ENCODE results near the gene NADSYN1. TPM values are rescaled to one million over a fixed set of nuclear protein-coding genes. Genes with fewer than 3 reads are reported as not detected.
A peak's percentile ranks its signal among the peaks of the same experiment; 100 is the strongest.

Gene NADSYN1
- total and polyA plus RNA-seq, 2 of the 13 experiments (the other 11 are each of a cell fraction or from before 2014, with no cell fraction given) = 35.7 to 51.5 TPM

GRCh38 chr11:71453037-71453917 lies at the start of gene NADSYN1 (continued):
- TF ChIP-seq, protein P1, sequence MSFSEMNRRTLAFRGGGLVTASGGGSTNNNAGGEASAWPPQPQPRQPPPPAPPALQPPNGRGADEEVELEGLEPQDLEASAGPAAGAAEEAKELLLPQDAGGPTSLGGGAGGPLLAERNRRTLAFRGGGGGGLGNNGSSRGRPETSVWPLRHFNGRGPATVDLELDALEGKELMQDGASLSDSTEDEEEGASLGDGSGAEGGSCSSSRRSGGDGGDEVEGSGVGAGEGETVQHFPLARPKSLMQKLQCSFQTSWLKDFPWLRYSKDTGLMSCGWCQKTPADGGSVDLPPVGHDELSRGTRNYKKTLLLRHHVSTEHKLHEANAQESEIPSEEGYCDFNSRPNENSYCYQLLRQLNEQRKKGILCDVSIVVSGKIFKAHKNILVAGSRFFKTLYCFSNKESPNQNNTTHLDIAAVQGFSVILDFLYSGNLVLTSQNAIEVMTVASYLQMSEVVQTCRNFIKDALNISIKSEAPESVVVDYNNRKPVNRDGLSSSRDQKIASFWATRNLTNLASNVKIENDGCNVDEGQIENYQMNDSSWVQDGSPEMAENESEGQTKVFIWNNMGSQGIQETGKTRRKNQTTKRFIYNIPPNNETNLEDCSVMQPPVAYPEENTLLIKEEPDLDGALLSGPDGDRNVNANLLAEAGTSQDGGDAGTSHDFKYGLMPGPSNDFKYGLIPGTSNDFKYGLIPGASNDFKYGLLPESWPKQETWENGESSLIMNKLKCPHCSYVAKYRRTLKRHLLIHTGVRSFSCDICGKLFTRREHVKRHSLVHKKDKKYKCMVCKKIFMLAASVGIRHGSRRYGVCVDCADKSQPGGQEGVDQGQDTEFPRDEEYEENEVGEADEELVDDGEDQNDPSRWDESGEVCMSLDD (CRISPR knock-in tag; IDR thresholded peaks at IDR 0.05; ENCODE audit: borderline replicate concordance) = no peak
- TF ChIP-seq ZNF703 (CRISPR knock-in tag; IDR thresholded peaks at IDR 0.05; ENCODE audit: borderline replicate concordance) (no peak), ZNF260 (CRISPR knock-in tag; IDR thresholded peaks at IDR 0.05; ENCODE audit: borderline replicate concordance, low read depth) (no peak), TARDBP (CRISPR knock-in tag; IDR thresholded peaks at IDR 0.05) (no peak), PRMT3 (CRISPR knock-in tag; IDR thresholded peaks at IDR 0.05; ENCODE audit: borderline replicate concordance, low read depth) (no peak), E2F5 (CRISPR knock-in tag; conservative IDR thresholded peaks at IDR 0.05) (no peak), ZNF550 (CRISPR knock-in tag; IDR thresholded peaks at IDR 0.05; ENCODE audit: borderline replicate concordance) (no peak), ZNF737 (CRISPR knock-in tag; IDR thresholded peaks at IDR 0.05; ENCODE audit: borderline replicate concordance) (no peak), ZNF598 (CRISPR knock-in tag; IDR thresholded peaks at IDR 0.05; ENCODE audit: borderline replicate concordance) (0 out of 2 replicates have a peak, but pooled peaks have one; percentile 44), CREB1 (IDR thresholded peaks at IDR 0.05) (no peak), CREB1 (CRISPR knock-in tag; IDR thresholded peaks at IDR 0.05) (no peak), AGO1 (IDR thresholded peaks at IDR 0.05; ENCODE audit: low read depth, low read length, poor library complexity, severe bottlenecking) (peak; percentile 75), SRSF1 (optimal IDR thresholded peaks at IDR 0.05; ENCODE audit: low read depth, low read length) (no peak), ARHGAP35 (CRISPR knock-in tag; IDR thresholded peaks at IDR 0.05; ENCODE audit: borderline replicate concordance) (no peak), ZNF557 (CRISPR knock-in tag; IDR thresholded peaks at IDR 0.05) (no peak), ZZZ3 (CRISPR knock-in tag; IDR thresholded peaks at IDR 0.05; ENCODE audit: borderline replicate concordance) (no peak), ZNF256 (CRISPR knock-in tag; conservative IDR thresholded peaks at IDR 0.05) (no peak), MXD4 (CRISPR knock-in tag; IDR thresholded peaks at IDR 0.05) (no peak), SALL2 (CRISPR knock-in tag; IDR thresholded peaks at IDR 0.05) (no peak)
- TF ChIP-seq, protein P2, sequence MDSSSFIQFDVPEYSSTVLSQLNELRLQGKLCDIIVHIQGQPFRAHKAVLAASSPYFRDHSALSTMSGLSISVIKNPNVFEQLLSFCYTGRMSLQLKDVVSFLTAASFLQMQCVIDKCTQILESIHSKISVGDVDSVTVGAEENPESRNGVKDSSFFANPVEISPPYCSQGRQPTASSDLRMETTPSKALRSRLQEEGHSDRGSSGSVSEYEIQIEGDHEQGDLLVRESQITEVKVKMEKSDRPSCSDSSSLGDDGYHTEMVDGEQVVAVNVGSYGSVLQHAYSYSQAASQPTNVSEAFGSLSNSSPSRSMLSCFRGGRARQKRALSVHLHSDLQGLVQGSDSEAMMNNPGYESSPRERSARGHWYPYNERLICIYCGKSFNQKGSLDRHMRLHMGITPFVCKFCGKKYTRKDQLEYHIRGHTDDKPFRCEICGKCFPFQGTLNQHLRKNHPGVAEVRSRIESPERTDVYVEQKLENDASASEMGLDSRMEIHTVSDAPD (CRISPR knock-in tag; IDR thresholded peaks at IDR 0.05) = no peak
- TF ChIP-seq, protein P3, sequence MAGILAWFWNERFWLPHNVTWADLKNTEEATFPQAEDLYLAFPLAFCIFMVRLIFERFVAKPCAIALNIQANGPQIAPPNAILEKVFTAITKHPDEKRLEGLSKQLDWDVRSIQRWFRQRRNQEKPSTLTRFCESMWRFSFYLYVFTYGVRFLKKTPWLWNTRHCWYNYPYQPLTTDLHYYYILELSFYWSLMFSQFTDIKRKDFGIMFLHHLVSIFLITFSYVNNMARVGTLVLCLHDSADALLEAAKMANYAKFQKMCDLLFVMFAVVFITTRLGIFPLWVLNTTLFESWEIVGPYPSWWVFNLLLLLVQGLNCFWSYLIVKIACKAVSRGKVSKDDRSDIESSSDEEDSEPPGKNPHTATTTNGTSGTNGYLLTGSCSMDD (CRISPR knock-in tag; IDR thresholded peaks at IDR 0.05) = no peak
- TF ChIP-seq, protein P4, sequence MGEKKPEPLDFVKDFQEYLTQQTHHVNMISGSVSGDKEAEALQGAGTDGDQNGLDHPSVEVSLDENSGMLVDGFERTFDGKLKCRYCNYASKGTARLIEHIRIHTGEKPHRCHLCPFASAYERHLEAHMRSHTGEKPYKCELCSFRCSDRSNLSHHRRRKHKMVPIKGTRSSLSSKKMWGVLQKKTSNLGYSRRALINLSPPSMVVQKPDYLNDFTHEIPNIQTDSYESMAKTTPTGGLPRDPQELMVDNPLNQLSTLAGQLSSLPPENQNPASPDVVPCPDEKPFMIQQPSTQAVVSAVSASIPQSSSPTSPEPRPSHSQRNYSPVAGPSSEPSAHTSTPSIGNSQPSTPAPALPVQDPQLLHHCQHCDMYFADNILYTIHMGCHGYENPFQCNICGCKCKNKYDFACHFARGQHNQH (CRISPR knock-in tag; IDR thresholded peaks at IDR 0.05) = 0 out of 2 replicates have a peak, but pooled peaks have one; percentile 47
